Esophagus muscularis mucosa (tissue), 3 donors: ENCODE results near the gene KCNQ2.

Source experiments
- POLR2A ChIP-seq: fragments of 450-650 bp; IDR thresholded peaks from one replicate; pipeline ENCODE4 v1.6.1; 2017; ENCODE audit warnings: antibody characterized with exemption, moderate library complexity, mild to moderate bottlenecking, low read depth
- TF ChIP-seq, protein P1 (sequence below), 3 experiments: fragments of 200-600 bp in 2 of 3; fragments of 450-650 bp in 1 of 3; sonication (generic) in 2 of 3; IDR thresholded peaks; one replicate each; pipeline ENCODE4 v1.5.1; 2017 to 2019; ENCODE audit warnings: antibody characterized with exemption in 3 of 3, mild to moderate bottlenecking in 2 of 3, moderate library complexity in 1 of 3

DNA sequence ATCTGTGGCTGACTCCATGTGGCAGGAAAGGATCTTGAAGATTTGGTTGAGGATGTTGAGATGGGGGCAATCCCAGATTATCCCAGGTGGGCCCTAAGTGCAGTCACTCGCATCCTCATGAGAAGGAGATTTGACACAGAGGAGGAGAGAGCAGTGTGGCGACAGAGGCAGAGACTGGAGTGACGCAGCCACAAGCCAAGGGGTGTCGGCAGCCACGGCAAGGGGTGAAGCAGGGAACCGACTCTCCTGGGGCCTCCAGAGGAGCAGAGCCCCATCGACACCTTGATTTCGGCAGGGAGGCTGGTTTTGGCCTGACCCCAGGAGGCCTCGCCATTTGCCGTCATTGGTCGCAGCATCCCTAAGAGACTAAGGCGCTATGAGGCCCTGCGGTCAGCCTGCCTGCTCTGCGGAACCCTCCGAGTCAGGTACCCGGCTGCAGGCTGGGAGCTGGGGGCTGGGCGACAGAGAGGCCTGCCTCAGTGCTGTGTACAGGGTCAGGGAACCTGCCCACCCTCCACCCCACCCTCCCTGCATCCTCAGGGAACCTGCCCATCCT, 13.9 kb upstream of the KCNQ2 start:
- no peak for TF ChIP-seq POLR2A
- TF ChIP-seq, protein P1, sequence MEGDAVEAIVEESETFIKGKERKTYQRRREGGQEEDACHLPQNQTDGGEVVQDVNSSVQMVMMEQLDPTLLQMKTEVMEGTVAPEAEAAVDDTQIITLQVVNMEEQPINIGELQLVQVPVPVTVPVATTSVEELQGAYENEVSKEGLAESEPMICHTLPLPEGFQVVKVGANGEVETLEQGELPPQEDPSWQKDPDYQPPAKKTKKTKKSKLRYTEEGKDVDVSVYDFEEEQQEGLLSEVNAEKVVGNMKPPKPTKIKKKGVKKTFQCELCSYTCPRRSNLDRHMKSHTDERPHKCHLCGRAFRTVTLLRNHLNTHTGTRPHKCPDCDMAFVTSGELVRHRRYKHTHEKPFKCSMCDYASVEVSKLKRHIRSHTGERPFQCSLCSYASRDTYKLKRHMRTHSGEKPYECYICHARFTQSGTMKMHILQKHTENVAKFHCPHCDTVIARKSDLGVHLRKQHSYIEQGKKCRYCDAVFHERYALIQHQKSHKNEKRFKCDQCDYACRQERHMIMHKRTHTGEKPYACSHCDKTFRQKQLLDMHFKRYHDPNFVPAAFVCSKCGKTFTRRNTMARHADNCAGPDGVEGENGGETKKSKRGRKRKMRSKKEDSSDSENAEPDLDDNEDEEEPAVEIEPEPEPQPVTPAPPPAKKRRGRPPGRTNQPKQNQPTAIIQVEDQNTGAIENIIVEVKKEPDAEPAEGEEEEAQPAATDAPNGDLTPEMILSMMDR (IDR thresholded peaks at IDR 0.05), result no peak
